GM18873 (cell line): ENCODE data around the gene PPT2.

ENCODE experiments used
- ATAC-seq: cut with Tn5 transposase; IDR thresholded peaks from one replicate; pipeline ENCODE4 v1.9.1; 2021; ENCODE audit warnings: mild to moderate bottlenecking, moderate library complexity, moderate number of reproducible peaks; ENCODE audit not compliant: unreplicated experiment, low FRiP score

The PPT2 gene

GRCh38 chr6:32153564-32154513 is at the start of gene PPT2:
PPT2 (plus strand) TSS chr6:32154141; CDS start chr6:32154595, 454 bp downstream.
- ATAC-seq = no peak

- no peak for ATAC-seq
Observed at GRCh38 chr6:32105433-32105832, 48.5 kb upstream of the PPT2 start.

DNA sequence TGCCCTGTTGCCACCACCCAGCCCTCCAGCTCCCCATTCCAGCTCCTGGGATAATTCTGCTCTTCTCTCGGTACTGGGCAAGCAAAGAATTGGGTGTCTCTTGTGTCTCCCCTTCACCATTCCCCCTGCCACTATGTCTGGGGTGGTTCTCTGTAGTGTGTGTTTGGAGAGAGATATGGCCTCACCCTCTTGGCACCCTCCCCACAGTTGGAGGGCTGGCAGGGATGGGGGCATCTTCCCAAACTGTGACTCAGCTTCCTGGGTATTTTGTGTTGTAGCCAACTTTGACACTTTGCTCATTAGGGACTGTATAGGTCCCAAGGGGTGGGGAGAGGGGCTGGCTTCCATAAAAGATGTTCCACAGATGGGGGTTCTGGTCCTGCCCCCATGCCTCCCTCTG is 46.5 kb upstream of the PPT2 start:
- ATAC-seq = no peak

DNA sequence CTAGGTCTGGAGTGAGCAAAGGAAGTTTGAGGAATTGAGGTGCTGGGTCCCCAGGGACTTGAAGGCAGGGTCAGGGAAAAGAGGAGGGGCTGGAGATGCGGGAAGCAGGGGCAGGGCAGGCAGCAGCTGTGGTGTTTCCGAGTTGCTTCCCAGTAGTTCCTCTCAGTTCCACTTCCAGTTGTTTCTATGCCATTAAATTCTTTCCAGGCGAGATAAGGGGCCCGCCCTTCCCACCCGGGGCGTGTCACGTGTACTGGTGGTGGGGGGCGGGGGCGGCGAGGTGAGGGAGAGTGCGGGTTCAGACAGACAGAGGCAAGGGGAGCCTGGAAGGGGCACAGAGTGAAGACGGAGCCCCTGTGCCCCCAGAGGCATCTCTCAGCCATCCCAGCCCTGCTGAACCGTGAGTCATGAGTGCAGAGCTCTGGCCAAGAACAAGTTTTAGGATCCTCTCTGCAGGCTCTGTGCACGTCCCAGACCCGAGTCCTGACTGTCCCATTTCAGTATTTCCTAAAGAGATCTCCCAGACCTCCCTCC is 45.8 kb upstream of the PPT2 start:
- no peak for ATAC-seq

DNA sequence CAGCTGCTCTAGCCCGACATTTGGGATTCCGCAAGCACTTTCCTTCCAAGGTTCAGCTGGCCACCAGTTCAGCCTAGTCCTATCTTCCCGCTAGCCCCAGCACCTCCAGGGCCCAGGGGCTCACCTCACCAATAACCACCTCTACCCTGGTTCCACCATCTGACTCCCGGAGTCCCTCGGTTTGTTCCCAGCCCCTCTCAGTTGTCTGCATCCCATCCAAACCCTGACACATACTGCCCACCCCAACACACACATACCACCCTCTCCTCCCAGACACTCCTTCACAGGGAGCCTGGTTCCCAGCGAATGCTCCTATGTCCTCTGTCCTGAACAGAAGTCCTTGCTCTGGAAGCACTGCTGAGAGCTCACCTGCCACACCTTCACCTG is 45.2 kb upstream of the PPT2 start:
- ATAC-seq = no peak

DNA sequence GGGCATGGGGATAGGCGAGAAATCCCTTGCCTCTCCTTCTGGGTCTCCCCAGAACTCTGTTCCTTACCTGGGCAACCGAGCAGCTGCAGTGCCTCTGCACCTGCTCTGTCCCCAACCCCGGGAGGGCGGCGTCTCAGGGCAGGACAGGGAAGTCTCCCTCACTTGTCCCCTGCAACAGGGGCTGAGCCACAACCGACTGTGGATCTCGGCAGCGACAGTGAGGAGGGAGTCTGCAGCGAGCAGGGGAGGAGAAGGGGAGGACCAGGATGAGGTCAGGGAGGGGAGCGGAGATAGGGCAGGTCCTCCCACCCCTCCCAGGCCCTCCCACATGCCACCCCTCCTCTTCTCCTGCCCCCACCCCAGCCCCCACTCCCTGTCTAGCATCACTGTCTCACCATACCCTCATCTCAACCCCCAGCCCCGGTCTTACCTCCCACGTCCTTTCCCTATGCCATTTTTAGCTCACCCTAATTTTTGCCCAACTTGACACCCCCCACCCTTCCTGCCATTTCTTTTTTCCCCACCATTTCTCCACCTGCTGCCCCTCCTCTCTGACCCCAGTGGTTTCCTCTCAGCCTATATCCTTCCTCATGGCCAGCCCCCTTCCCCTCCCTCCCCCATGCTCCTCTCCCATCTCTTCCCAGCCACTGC is 44.7 kb upstream of the PPT2 start, which contains the start of gene TNXB:
Gene TNXB, minus strand, starts transcription at position 225 of the 651 bp plus-strand sequence. CDS start 11,140 bp downstream, outside the sequence.
- no peak for ATAC-seq

GRCh38 chr6:32109765-32110160 is 44.2 kb upstream of the PPT2 start:
- ATAC-seq = no peak

DNA sequence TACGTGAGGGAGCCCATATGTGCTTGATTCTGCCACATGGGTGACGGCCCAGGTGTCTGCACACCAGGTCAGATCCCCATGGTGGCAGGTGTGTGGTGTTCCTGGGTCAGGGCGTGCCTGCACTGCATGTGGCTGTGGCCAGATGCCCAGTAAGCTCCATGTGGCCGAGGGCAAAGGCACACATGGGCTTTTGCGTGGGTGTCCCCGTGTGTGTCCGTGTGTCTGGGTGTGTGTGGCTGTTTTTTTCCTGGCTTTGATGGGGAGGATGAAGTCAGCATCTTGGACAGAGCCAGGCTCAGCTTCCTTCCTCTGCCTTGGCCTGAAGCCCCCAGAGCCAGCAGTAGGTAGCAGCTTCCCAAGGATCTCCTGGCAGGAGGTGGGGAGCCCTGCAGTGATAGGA is 43.3 kb upstream of the PPT2 start:
- no peak for ATAC-seq

DNA sequence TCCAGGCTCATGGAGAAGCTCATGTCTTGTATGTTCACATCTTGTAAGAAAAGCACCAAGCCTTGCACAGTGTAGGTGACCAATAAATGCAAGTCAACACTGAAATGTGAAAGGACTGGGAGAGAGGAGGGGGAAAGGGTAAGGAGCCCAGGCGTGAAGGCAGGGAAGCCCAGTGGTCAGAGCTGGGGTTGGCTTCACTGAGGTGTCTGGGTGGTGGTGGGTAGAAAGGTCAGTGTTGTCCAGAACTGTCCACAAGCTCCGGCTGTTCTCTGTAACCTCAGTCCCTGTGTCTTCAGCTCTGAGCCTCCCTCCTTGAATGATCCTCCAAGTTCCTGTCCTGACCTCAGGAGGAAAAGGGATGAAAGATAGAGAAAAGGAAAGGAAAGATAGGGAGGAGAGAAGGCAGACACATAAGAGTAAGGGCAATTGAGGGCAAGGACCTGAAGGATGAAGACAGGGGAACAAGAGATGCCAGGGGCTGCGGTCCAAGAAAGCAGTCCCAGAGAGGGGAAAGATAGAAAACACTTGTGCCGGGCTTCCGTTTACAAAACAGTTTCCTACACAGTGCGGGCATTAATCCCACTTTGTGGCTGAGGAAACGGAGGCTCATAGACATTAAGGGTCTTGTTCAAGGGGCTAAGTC is 42.4 kb upstream of the PPT2 start:
- no peak for ATAC-seq

GRCh38 chr6:32112431-32112980 is 41.4 kb upstream of the PPT2 start:
- ATAC-seq = no peak

- no peak for ATAC-seq
Observed at GRCh38 chr6:32113386-32114352, 40.3 kb upstream of the PPT2 start.

DNA sequence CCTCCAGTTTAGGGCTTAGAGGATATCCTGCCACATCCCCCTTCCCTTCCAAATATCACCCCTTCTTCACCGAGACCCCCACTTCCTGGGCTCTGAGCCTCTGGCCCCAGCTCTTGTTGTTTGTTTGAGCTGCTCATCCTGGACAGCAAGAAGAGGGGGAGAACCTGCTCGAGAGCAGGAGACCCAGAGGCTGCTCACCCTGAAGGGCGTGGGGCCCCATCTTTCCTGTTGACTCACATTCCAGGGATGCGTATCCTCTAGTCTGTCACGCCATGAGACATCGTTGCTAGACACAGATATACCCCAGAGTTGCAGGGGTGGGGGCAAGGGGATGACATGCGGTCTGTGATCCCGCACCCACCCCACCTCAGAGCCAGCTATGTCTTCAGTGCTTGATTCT is 39.1 kb upstream of the PPT2 start:
- ATAC-seq = no peak

- no peak for ATAC-seq
Observed at GRCh38 chr6:32115623-32116022, 38.3 kb upstream of the PPT2 start.

- no peak for ATAC-seq
Observed at GRCh38 chr6:32116674-32117073, 37.3 kb upstream of the PPT2 start.

DNA sequence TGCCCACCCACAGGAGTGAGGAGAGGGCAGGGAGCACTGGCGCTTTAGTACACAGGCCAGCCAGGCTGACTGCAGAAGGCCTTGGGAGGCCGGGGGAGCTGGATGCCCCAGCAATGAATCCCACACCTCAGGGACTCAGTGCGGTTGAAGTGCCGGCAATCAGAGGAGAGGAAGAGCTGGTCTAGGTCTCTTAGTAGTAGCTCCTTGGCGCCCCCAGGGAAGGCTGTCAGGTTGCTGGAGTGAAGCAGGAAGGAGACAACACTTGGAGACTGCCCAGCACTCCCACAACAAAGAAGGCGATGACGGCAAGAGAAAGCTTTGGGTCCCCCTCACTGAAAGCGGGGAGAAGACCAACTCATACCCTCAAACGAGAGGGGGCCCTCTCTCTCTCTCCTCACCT is 36.5 kb upstream of the PPT2 start:
- ATAC-seq = no peak

DNA sequence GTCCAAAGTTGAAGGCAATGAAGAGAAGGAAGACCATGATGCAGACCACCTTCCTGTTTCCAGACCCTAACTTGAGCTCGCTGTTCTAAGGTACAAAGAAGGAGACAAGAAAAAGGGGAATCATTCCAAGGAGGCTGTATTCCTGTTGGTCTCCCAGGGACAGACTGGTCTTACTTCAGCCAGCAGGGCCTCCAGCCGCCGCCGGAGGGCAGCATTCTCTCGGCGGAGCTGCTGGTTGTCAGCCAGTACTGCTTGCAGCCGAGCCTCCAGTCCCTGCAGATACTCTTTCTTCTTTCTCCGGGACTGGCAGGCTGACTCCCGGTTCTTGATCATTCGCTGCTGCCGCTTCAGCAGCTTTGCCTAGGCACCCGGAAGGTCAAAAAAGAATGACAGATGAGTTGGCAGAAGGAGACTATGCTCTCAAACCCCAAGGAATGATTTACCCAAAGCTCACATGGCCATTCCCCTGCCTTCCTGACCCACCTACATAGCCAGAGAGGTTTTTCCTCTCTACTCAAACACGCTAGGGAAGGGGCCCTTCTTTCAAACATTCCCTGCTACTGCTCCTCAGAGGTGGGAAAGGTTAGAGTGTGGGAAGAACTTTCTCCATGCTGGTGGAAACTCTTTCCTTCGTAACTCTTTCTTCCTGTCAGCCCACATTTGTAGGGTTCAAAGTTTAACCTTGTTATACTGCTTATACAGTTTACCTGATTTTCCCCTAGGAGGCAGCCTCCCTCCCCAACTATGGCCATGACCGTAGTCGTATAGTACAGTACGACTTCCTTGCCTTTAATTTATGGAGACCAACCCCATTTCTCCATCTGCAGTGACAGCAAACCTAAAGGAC is 34.9 kb upstream of the PPT2 start:
- ATAC-seq = no peak

GRCh38 chr6:32120573-32121059 is 33.3 kb upstream of the PPT2 start:
- no peak for ATAC-seq

- no peak for ATAC-seq
Observed at GRCh38 chr6:32123681-32124080, 30.3 kb upstream of the PPT2 start.
